HG02798 (cell line): Measurements from ENCODE around the gene PELI1.
"Not testable (repeated sequence)": the region's sequence is repeated elsewhere in the genome, so short reads cannot be mapped to it uniquely, and the experiment has no call there.

Experiments used
- ATAC-seq: cut with Tn5 transposase; IDR thresholded peaks from one replicate; pipeline ENCODE4 v1.9.1; 2021; ENCODE audit warnings: mild to moderate bottlenecking; ENCODE audit not compliant: unreplicated experiment, poor library complexity

Gene PELI1

DNA sequence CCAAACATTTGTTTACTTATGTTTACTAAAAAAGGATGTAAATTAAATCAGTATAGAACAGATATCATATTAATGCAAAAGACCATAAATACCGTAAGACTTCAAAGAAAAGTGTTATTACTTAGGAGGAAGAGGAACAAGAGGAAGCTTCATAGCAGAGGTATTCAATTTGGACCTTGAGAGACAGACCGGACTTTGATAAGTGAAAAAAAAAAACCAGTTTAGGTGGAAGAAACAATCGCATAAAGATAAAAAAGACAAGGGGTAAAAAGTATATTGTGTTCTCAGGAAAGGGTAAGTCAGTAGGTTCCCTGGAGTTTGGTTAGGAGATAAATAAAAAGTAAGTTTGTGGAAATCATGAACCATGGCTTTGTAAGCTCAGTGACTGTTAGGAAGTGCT, 17.6 kb downstream of the PELI1 start:
- ATAC-seq: no peak

DNA sequence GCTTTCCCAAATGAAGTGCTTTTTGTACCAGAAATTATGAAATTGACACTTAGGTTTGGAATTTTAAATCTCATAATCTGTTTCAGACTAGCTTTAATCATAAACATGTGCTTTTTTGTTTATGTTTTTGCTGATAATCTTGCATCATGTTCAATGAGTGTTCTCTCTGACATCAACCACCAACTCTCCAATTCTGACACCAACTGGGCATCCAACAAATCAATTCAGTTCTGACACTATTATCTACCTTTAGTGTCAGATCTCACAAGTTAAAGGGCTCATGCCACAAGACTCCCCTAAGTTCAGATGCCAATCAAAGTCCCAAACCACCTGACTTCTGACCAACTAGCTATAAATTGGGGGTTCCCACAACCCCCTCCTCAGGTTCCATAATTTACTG, 19.6 kb downstream of the PELI1 start:
- no peak for ATAC-seq

GRCh38 chr2:64124168-64124567, 20.1 kb downstream of the PELI1 start:
- ATAC-seq: no peak

DNA sequence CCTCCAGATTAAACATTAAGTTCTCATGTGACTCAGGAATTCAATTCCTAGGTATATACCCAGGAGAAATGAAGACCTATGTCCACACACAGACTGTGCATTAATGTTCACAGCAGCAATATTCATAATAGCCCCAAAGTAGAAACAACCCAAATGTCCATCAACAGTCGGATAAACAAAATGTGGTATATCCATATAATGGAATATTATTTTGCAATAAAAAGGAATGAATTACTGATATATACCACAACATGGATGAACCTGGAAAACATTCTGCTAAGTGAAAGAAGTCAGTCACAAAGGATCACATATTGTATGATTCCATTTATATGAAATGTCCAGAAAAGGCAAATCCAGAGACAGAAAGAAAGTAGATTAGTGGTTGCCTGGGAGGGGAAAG, 20.5 kb downstream of the PELI1 start:
- ATAC-seq: no peak

GRCh38 chr2:64122358-64122757, 21.9 kb downstream of the PELI1 start:
- ATAC-seq: no peak

- ATAC-seq: no peak
Measured at GRCh38 chr2:64120928-64121327, 23.3 kb downstream of the PELI1 start.

GRCh38 chr2:64120008-64120407, 24.2 kb downstream of the PELI1 start:
- ATAC-seq: no peak

- ATAC-seq: no peak
Measured at GRCh38 chr2:64119369-64119768, 24.9 kb downstream of the PELI1 start.

DNA sequence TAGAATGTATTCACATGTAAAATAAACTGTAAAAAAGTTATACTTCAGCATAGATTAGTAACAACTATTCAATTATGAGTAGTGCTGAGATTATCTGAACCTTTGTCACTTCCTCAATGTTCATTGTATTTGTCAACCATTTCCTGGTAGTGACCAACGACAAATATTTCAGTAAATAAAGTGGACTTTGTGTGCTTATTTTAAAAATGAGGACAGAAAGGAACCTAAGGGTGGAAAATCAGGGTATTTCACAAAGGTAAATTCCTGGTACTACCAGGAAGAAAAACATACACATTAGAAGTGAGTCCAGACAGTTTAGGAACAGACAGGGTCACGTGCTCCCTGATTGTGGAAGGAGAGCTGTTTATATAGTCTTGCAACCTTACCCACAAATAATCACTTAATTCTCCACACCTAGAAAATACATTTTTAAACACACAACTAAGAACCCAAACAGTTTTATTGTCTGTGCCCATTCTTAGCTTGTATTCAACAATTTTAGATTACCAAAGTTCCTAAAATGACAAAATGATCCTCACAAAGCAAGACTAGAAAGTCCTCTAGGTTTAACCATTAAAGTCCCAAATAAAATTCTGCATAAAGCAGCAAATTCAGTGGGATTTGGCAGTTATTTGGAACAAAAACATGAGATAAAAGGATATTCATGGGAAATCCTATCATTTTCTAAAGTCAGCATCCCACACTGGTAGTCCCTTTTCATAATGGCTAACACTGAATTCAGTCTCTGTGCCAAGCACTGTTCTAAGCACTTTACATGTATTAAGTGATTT, 28.2 kb downstream of the PELI1 start:
- no peak for ATAC-seq

DNA sequence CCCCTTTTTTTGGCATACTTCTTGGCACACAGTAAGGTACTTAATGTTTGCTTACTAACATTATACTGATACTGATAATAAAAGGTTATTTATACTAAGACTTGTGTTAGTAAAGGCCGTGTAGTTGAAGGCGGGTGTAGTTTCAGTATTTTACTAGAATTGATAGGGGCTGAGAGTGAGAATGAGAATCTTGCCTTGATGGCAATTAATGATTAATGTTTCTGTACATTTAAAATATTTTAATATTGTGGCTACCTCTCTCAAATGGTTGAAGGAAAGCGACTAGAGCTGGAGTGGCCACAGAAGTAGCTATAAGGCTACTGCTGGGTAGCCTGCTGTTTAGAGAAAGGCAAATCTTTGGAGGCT, 29.3 kb downstream of the PELI1 start:
- peak; percentile 50 for ATAC-seq

DNA sequence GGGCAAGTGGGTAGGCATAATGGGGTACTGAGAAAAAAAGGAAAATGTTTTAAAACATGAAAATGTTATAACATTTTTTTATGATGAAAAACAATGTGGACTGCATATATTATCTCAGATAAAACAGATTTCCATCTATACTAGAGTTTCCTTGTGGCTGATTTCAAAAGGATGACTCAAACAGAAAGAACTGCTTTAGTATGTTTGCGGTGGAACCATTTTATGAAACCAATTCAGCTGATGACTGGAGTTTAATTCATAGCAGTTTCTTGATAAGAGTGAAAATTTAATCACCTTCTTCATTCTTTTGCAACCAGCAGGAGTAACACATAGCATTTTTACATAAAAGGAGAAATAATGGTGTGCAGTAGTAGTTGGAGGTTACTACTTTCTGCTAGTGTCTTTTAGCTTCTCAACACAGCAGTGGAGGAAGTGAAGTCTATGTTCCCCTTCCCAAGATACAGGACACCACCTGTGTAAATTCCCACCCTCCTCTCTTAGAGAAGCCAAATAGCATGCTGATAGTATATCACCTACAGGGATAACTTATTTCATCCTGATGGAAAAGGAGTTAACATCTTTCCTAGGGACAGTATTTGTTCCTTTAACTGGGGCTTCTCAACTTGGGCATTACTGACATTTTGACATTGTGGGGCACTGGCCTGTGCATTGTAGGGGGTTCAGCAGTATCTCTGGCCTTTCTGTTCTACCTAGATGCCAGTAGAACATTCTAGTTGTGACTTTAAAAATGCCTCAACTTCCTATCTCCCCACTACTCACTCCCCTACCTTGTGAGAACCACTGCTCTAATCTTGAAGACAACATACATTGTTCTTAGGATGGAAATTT, 29.9 kb downstream of the PELI1 start:
- peak; percentile 53 for ATAC-seq

- no peak for ATAC-seq
Measured at GRCh38 chr2:64112016-64112415, 32.2 kb downstream of the PELI1 start.

- no peak for ATAC-seq
Measured at GRCh38 chr2:64111426-64111825, 32.8 kb downstream of the PELI1 start.

GRCh38 chr2:64108666-64109241, 35.5 kb downstream of the PELI1 start:
- ATAC-seq: no peak

DNA sequence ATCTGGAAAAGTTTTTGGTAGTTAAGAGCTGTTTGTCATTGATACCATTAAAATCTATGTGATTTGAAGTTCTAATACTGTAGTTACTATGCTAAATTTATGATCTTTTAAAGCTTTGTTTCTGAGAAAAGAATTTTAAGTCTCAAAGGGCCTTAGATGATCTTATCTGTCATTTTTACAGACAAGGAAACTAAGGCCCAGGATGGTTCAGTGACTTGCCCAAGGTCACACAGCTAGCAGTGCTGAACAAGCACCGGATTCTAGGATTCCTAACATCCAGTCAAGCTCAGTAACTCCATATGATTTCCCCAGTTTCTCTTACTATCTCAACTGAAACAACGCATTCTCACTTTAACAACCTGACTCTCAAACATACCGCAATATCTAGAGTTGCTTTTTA, 37.7 kb downstream of the PELI1 start:
- ATAC-seq: no peak

- peak; percentile 38 for ATAC-seq
Measured at GRCh38 chr2:64105670-64106461, 38.4 kb downstream of the PELI1 start.

DNA sequence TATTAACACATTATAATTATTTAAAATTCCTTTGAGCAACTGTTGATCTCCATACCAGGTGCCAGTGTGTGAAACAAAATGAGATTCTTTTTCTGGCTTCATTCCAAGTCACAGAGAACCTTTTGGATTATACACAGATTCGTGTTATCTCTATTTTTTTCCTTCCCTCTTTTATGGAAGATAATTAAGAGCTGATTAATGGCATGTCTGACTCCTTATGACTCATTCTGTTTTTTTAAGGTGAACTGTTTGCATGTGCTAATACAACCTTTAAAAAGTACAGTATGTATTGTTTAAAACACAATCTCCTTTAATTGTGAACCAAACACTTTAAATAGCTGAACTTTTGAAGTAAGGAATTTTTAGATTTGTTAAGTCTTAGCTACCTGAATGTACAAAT, 39.3 kb downstream of the PELI1 start:
- no peak for ATAC-seq

DNA sequence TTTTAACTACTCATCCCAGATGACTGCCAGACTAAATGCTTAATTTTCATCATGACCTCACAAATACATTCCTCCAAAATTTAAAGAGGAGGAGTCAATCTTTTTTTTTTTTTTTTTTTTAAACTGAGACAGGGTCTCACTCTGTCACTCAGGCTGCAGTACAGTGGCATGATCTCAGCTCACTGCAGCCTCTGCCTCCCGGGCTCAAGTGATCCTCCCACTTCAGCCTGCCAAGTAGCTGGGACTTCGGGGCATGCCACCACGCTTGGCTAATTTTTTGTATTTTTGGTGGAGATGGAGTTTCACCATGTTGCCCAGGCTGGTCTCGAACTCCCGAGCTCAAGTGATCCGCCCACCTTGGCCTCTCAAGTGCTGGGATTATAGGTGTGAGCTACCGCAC, 41.5 kb downstream of the PELI1 start:
- not testable (repeated sequence) for ATAC-seq

GRCh38 chr2:64101141-64101591, 43.1 kb downstream of the PELI1 start:
- peak; percentile 50 for ATAC-seq

DNA sequence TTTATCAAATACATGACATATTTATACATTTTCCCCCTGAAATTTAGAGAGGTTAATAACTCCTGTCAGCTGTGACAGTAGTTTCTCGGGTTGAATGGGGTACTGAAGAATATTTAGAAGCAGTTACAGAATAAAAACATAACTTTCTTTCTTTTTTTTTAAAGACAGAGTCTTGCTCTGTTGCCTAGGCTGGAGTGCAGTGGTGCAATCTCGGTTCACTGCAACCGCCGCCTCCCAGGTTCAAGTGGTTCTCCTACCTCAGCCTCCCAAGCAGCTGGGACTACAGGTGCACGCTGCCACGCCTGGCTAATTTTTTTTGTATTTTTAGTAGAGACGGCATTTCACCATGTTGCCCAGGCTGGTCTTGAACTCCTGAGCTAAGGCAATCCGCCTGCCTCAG, 43.6 kb downstream of the PELI1 start:
- ATAC-seq: peak; percentile 39
